GM18520 (cell line): ENCODE data around the gene CRYBB2.
"Not testable (repeated sequence)": the region's sequence is repeated elsewhere in the genome, so short reads cannot be mapped to it uniquely, and the experiment has no call there.

ENCODE experiments used
- ATAC-seq: cut with Tn5 transposase; IDR thresholded peaks from one replicate; pipeline ENCODE4 v1.9.1; 2021; ENCODE audit not compliant: unreplicated experiment

The CRYBB2 gene

DNA sequence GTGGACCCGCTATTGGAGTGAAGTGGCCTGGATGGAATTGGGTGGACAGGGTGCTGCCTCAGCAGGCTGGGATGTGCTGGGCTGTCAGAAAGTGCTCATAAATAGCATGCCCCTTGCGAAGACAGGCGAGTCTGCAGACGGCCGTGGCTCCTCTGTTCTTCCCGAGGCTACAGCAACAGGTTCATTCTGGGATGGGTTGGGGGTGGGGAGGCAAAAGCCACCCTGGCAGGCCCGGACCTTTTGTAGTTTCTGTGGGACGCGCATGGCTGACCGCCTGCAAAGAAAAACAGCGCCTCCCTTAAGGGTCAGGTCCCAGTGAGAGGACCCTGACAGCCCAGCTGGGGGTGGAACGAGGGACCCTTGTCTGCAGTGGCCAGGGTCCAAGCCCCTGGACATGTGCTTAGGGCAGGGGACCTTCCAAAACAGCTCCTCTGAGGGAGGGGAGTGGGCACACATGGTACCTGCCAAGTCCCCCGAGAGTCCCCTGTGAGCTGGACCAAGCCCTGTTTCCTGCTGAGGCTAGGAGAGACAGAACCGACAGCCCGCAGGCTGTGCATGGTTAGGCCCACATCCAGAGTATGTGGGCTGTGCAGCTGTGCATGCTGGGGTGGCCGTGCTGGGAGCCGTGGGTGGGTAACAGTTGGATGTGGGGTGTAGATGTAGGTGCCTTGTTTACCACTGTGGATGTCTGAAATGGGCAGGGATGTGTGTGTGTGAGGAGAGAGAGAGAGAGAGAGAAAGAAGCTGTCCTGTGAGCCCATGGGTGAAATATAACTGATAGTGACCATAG is 19.5 kb upstream of the CRYBB2 start, which contains the start of gene CRYBB3:
CRYBB3 (plus strand) TSS at position 128 of the 790 bp plus-strand sequence. CDS start 1,539 bp downstream, outside the sequence.
- no peak for ATAC-seq

DNA sequence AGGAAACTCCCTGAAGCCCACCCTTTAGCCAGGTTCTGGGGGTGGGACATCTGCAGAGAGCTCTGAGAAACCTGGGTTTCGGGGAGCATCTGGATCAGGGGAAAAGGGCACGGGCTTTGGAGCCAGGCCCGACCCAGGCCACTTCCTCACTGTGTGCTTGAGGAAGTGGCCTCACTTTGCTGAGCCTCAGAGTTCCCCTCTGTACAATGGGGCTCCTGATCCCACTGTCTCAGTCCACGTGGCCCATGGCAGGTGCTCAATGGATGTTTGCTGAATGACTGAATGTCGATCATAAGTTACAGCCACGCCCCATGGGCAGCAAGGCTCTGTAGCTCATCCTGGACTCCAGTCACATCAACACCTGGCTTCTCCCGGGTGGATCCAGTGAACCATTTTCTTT is 18.5 kb upstream of the CRYBB2 start:
- ATAC-seq: no peak

DNA sequence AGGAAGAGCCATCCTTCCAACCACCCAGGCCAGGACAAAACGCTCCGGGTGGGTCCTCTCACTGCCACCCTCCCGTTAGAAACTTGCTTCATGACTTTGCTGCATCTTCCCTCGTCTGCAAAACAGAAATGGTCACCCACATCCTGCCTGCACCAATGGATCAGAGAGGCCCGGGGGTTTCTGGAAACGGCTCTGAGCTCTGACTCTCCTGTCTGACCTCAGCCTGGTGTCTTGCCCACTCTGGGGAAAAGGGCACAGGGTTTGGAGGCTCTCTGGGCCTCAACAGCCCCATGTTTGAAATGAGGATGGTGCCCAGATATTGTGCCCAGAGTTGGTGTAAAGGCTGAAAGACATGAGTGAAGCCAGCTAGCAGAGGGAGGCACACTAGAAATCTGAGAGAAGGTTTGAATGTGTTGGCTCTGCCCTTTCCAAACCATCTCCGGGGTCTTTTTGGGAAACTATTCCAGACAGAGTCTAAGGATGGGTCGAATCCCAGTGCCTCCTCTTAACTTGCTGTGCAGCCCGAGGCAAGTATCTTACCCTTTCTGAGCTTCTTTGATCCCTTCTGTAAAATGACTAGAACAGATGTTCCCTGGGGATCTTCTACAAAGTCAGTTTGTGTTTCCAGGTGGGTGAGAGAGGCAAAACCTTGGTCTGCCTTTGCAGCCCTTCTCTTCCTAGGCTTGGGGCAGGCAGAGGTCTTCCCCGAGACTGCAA is 17.7 kb upstream of the CRYBB2 start:
- no peak for ATAC-seq

DNA sequence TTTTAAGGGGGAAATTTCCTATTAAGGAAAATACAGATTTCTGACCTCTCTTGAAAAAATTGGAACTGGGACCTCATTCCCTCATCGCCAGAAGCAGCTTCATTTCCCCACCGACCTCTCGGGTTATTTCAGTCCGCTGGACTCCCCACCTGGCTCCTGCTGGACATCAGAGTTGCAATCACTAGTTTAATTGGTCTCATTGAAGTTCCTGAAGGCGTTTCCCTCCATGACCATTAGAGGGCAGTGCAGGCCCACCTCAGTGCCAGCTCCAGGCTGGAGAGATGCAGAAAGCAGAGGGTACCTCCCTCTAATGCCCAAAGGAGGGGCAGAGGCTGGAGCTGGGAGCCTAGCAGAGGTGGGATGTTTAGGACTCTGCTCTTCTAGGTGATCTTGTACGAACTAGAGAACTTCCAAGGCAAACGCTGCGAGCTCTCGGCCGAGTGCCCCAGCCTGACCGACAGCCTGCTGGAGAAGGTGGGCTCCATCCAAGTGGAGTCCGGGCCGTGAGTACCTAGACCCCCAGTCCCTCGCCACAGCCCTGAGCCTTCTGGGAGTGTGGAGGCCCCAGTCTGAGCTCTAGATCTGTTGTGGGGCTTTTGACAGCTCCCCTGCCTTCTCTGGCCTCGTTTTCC is 17.0 kb upstream of the CRYBB2 start:
- no peak for ATAC-seq

DNA sequence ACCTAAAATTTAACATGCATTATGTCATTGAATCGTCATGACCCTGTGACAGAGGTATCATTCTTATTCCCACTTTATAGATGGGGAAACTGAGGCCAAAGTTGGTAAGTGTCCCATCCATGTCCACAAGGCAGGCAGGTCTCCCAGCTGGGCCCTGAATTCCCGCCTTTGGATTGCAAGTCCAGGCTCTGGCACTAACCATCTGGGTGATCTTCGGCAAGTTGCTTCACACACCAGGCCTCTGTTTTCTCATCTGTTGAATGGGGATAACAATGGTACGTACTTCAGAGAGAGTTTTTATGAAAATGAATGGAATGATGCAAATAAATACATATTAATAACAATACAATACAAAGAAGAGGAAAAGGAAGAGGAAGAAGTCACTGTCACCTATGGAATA is 16.4 kb upstream of the CRYBB2 start:
- no peak for ATAC-seq

DNA sequence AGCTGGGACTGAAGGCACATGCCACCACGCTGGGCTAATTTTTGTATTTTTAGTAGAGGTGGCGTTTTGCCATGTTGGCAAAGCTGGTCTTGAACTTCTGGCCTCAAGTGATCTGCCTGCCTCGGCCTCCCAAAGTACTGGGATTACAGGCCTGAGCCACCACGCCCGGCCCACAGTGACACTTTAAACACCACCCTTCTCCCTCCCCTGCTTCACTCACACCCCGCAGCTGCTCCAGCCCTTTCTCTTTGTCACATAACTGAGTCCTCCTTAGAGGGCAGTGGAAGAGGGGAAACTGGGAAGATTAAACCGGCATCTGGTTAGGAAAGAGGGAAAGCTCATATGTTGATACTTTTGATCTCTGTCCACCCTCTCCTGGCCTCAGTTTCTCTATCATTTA is 14.9 kb upstream of the CRYBB2 start:
- not testable (repeated sequence) for ATAC-seq

DNA sequence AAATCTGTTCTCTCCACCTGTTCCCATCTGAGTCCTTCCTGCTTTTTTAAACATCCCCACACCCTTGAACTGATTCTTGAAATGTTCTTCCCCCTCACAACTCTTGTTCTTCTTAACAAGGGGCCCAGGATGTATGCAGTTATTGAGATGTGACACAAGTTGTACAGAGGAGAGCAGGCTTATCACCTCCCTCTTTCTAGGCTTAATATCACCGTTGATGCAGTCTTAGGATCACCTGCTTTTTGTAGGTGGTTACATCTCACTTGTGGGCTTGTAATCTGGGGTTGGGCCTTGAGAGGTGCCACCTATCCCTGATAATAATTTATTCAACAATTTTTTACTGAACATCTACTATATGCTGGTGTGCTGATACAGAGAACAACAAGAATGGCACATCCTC is 13.6 kb upstream of the CRYBB2 start:
- no peak for ATAC-seq

DNA sequence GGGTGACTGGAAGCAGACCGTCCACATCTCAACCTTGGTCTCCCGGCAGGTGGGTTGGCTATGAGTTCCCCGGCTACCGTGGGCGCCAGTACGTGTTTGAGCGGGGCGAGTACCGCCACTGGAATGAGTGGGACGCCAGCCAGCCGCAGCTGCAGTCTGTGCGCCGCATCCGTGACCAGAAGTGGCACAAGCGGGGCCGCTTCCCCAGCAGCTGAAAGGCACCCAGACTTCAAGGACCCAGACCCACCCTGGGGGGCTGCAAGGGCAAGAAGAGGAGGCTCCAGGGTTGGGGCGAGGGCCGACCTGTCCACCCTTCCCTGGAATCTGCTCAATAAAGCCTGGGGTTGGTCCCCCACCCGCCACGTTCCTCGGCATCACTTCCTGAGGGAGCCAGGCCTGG is 12.4 kb upstream of the CRYBB2 start:
- no peak for ATAC-seq

DNA sequence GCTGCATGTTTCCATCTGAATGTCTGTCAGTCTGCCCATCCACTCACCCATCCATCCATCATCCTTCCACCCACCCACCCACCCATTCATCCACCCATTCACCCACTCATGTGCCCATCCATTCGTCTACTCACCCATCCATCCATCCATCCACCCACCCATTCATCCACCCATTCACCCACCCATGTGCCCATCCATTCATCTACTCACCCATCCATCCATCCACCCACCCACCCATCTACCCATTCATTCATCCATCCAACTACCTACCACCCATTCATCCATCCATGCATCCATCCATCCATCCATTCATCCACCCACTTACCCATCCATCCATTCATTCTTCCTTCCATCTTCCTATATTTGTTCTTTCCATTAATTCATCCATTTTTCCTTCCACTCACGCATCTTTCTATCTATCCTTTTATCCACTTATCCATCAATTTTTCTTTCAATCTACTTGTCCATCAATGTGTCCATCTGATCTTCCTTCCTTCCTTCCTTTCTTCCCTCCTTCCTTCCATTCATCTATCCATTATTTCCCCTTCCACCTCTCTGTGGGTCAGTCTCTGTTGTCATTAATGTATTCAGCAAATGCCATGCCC is 11.8 kb upstream of the CRYBB2 start:
- no peak for ATAC-seq

DNA sequence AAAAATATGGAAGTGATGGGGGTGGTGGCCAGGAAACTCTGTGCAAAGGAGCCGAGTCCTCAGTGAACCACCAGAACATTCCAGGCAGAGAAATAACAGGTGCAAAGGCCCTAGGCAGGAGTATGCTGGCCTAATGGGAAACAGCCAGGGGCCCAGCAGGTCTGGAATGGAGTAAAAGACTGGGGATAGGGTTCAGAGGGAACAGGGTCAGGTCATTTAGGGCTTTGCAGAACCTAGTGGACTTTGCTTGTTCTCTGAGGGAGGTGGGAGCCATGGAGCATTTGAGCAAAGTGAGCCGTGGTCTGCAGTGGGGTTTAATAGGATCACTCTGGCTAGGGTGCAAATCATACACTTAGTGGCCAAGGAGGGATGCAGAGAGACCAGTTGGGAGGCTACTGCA is 11.1 kb upstream of the CRYBB2 start:
- no peak for ATAC-seq

DNA sequence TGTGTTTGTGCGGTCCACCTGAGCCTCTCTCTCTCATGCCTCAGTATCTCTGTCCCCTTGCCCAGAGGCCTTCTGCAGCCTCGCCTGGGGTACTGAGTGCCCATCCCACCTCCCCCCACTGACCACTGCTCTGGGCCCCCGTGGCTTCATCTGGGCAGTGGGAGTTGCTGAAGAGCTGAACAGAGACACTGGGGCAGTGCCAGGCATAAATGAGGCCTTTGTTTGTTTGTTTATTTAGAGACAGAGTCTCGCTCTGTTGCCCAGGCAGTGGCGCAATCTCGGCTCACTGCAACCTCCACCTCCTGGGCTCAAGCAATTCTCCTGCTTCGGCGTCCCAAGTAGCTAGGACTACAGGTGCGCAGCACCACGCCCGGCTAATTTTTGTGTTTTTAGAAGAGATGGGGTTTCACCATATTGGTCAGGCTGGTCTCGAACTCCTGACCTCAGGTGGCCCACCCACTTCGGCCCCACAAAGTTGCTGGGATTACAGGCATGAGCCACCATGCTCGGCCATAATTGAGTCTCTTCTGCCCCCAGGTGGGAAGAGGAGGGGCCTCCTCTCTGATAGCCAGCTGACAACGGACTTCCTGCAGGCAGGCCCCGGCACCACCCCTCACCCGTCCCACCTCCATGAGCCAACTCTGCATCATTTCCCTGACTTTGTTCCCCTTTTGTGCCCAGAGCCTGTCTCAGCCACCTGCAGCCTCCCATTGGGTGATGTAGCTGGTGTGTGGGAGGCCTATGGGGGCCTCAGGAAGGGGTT is 10.5 kb upstream of the CRYBB2 start:
- ATAC-seq: no peak

DNA sequence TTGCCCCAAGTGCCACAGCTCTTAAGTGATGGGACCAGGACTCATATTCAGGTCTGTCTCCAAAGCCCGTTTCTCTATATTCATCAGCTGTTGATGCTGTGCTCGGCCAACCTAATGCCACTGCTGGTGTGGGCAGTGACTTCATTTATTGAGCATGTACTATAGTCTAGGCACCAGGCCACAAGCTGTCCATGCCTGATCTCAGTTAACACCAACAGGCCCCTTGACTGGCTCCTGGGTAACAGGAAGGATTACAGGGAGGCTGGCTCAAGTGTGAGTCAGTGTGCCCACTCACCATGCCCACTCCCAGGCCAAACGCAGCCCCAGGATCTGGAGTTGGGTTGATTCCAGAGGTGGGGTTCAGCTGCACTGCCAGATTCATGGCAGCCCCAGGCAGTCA is 8.6 kb upstream of the CRYBB2 start:
- no peak for ATAC-seq

DNA sequence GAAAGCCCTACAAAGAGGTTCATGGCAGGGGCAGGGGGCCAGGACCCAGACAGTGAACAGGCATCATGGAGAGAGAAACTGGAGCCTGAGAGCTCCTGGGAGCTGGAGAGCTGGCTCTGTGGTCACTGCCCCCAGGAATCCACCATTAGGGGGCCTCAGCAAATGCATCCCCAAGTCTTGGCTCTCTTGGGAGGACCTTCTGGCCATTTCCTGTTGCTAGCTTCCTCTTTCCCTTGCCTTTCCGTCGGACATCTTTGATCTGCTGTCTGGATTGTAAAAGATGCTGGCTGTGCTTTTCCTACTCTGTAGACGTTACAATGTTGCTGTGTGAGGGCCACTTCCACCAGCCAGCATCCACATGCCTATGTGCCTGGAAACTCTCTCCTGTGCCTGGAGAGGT is 7.1 kb upstream of the CRYBB2 start:
- no peak for ATAC-seq

DNA sequence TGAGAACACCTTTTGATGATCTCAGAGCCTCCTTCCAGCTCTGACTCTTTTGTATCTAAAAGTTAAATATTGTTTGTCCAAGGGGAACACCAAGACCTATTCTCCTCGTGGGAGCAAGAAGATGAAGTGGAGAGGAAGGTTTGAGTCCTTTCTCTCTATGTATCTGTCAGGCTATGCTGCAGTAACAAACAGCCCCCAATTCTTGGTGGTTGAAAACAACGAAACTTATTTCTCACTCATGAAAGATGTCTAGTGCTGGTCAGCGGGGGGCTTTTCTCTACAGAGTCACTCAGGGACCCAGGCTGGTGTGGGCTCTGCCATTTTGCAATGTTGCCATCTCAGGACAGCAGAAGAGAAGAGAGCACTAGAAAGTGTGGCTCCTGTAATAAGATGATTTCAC is 6.2 kb upstream of the CRYBB2 start:
- no peak for ATAC-seq

DNA sequence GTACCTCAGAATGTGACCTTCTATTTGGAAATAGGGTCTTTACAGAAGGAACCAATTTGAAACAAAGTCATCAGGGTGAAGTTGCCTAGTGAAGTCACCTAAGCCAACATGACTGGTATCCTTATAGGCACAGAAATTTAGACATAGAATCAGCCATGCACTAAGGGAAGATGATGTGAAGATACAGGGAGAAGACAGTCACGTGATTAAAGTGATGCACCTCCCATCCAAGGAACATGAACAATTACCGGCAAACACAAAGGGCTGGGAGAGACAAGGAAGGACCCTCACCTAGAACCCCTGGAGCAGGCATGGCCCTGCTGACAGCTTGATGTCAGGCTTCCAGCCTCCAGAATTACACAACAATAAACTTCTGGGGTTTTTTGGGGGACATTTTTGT is 3.2 kb upstream of the CRYBB2 start:
- ATAC-seq: no peak

DNA sequence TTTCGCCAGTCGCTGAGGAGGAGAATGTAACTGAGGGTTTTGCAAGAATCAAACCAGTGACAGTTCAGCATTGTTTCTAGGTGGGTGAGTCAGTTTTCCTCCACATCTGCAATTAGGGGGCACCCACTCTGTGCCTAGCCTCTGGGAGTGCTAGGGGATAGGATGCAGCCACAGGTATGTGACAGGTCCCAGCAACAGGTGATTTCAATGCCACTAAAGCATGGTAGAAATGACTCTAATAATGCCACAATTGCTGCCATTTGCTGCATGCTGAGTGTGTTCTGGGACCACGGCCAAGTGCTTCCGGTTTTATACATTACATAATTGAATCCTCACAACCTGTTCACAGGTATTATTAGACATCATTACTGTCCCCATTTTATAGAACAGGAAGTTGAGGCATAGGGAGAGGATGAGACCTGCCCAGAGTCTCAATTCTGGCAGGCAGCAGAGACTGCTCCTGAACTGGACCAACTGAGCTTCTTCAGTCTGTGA is 556 bp downstream of the CRYBB2 start:
- no peak for ATAC-seq

DNA sequence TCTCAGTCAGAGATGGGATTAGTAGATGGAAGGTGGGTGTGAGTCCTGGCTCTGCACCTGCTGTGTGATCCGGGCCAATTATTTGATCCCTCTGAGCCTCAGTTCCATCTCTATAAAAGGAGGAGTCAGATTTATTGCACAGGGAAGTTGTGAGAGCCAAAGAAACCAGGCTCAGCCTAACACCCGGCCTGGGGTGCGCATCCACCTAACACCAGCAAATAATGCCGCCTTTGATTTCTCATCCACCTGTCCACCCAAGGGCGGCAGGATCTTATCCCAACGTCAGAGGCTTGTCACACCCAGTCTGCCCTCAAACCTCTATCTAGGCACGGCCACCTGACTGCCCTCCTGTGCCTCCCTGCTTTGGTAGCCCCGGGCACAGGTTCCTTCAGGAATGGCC is 2.4 kb downstream of the CRYBB2 start:
- no peak for ATAC-seq

DNA sequence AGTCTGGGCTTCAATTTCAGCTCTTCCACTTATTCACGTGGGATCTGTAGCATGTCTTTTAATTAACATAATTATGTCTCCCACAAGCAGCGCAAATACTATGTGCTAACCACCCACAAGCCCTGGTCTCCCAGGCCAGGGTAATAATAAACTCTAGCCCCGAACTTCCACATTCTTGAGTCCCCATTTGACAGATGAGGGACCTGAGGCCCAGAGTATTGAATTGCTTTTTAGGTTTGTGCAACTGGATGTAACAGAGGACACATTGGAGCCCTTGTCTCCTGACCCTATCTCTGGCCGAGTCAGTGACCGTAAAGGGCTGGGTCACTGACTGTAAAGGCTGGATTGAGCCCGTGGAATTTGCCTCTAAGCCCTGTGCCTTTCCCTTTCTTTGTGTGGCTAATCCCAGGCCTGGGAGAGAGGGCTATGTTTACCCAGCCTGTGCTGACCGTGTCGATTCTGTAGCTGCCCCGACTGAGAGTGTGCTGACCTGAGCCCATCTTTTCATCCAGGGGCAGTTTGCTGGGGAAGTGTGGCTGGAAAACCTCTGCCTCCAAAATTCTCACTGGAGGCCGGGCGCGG is 3.9 kb downstream of the CRYBB2 start:
- ATAC-seq: no peak

DNA sequence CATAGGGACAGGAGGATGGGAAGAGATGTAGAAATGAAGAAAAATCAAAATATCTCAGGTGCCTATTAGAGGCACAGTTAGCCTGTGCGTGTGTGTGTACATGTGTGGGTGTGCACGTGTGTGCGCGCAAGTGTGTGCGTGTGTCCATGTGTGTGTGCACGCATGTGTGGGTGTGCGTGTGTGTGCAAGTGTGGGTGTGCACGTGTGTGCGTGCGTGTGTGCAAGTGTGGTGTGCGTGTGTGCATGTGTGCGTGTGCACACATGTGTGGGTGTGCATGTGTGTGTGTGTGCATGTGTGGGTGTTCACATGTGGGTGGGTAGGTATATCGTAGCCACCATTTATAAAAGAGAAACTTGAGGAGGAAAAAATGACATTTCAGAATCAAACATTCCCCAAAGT is 9.4 kb downstream of the CRYBB2 start:
- ATAC-seq: no peak

DNA sequence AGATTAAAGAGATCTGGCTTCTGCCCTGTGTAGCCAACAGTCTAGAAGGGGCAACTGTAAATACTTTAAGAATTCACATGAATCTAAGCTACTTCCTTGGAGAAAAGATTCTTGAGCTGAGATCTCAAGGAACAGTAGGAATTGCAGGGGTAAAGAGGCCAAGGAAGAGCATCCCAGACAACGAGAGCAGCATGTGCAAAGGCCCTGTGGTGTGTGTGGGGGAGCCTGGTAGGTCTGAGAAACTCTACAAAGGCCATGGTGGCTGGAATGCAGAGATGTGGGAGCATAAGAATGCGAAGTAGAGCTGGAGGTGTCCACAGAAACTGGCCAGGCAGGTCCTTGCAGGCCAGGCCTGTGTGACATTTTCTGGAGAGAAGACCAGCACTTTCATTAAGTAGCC is 11.3 kb downstream of the CRYBB2 start:
- ATAC-seq: not testable (repeated sequence)
